ENCODE data around the gene SLC26A8.
A peak's percentile ranks its signal among the peaks of the same experiment; 100 is the strongest.

The SLC26A8 gene, protein sequence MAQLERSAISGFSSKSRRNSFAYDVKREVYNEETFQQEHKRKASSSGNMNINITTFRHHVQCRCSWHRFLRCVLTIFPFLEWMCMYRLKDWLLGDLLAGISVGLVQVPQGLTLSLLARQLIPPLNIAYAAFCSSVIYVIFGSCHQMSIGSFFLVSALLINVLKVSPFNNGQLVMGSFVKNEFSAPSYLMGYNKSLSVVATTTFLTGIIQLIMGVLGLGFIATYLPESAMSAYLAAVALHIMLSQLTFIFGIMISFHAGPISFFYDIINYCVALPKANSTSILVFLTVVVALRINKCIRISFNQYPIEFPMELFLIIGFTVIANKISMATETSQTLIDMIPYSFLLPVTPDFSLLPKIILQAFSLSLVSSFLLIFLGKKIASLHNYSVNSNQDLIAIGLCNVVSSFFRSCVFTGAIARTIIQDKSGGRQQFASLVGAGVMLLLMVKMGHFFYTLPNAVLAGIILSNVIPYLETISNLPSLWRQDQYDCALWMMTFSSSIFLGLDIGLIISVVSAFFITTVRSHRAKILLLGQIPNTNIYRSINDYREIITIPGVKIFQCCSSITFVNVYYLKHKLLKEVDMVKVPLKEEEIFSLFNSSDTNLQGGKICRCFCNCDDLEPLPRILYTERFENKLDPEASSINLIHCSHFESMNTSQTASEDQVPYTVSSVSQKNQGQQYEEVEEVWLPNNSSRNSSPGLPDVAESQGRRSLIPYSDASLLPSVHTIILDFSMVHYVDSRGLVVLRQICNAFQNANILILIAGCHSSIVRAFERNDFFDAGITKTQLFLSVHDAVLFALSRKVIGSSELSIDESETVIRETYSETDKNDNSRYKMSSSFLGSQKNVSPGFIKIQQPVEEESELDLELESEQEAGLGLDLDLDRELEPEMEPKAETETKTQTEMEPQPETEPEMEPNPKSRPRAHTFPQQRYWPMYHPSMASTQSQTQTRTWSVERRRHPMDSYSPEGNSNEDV

DNA sequence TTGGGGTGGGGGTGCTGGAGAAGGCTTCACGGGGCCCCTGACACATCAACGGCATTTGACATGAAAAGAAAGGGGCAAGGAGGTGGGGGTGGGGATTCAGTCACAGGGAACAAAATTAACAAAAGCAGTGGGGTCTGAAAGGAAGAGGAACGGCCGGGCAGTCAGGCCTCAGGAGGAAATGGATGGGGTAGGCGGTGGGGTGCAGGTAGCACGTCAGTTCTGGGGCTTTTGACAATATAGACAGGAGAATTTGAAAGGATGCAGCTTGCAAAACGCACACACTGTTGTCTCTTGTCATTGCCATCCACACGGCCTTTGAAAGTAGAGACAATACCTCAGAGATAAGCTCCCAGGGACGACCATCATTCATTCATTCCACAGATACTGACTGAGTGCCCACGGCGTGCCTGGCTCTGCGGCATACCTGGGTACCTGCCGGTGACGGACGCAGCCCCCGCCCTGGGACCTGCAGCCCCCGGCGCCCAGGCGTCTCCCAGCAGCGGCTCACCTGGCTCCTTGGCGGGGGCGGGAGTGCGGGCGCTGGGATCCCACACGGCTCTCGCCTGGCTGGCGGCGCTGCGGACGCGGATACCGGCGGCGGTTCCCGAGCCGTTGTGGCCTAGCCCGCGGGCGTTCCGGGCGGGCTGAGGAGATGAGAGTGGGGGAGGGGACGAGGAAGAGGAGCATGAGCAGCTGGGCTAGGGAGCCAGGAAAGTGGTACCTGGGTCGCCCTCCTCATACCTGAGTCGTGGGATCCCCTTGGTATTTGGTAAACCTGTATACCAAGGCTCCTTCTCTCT, at the start of gene SLC26A8:
Gene SLC26A8, minus strand, starts transcription at position 646 of the 800 bp plus-strand sequence. CDS start 4,934 bp downstream, outside the sequence.
- DNase-seq (ENCODE audit: low spot score), result no peak

DNA sequence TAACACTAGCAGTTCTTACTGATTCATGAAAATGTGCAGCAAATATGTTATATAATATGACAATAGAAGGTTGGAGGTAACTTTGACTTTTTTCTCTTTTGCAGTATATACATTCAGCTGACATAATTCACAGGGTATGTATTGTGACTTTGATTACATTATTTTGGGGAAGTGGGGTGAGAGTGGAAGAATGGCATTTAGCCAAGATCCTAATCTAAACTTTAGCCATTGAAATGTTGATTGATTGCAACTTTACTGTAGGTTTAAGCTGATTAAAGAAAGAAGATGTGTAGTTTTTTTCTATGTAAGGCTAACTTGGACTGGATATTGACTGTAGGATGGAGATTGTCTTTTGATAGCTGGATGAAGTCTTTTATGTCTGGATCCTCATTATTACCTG, 49.1 kb upstream of the SLC26A8 start:
- no peak for DNase-seq (ENCODE audit: low spot score)

DNA sequence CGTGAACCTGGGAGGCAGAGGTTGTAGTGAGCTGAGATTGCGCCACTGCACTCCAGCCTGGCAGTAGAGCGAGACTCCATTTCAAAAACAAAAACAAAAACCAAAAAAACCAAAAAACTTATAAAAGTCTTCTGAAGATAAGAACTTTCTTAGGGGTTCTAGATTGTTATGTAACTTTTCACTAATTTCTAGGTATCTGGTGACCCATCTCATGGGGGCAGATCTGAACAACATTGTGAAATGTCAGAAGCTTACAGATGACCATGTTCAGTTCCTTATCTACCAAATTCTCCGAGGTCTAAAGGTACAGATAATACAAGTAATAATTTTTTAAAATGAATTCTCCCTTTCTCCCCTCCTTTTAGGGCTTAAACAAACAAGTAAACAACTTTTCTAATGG, 48.2 kb upstream of the SLC26A8 start:
- no peak for DNase-seq (ENCODE audit: low spot score)

DNA sequence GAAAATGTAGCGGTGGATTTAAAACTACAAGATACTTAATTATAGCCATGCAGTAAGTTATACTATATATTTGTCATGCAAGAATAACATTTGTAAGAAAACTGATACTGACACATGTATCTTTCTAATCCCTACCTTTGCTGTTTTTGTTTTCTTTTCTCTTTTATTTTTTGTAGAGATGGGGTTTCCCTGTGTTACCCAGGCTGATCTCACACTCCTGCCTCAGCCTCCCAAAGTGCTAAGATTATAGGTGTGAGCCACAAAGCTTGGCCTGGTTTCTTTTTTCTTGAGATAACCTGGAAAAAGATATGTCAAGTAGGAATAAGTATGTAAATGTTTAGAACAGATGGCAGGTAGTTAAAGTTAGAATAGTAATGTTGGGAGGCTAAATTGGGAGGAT, 47.3 kb upstream of the SLC26A8 start:
- DNase-seq (ENCODE audit: low spot score), result no peak

DNA sequence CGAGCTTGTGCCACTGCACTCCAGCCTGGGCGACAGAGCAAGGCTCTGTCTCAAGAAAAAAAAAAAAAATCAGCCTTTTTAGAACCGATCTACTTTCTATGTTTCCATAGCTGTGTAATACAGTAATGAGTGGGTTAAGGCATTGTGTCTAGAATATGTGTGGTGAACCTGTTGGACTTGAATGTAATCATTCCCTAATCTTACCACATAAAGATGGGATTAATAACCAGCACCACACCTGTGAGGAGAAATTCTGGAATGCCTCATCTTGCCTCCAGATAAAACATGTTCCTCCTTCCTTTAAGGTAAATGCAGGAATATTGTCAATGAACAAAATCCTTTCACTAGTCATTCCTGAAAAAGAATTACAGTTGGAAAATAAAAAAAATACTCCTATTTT, 46.8 kb upstream of the SLC26A8 start:
- no peak for DNase-seq (ENCODE audit: low spot score)

DNA sequence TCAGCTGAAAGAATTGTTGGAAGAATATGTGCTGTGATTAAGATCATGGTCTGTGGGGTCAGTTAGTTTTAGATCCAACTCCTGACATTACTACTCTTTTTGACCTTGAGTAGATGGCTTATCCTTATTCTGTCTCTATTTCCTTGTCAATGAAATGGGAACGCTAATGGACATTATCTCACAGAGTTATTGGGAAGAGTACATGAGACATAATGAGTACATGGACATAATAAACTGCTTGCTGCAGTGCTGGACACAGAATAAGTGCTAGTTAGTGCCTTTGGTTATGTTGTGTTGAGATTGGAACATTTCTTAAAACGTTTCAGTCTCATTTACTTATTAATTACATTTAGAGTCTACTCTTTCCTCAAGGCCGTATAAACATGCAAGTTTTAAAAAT, 45.8 kb upstream of the SLC26A8 start:
- no peak for DNase-seq (ENCODE audit: low spot score)

DNA sequence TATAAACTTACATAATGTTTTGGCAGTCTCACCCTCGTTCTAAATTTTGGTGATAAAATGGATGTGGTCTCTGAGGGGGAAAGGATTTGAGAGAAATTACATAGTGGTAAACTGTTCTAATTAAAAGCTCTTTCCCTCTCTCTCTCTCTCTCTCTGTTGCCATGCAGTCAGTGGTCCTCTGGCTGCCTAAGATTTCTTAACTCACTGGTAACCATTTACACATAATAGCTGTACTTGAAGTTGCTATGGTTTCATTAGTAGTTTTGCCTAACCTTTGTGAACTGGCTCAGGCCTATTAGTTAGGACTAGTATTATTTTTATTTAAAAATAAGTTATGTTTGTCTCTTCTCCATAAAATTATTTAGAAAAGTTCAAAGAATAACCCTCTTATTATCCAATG, 45.1 kb upstream of the SLC26A8 start:
- no peak for DNase-seq (ENCODE audit: low spot score)

DNA sequence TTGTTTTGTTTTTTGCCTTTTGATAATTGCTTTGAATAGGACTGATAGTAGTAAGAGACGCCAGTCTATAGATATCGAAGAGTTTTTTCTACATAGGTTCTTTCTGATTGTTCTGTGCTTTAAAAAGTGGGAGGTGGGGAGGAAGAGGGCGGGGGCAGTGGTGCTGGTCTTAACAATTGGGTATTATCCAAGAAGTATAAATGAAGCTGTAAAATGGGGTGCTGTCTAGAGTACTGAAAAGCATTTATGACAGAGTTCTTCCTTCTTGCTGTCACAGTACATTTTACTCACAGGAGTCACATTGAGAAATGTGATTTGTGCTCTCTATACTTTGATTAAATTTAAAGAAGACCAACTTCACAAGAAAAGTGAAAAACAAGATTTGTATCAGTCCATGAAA, 44.1 kb upstream of the SLC26A8 start:
- DNase-seq (ENCODE audit: low spot score), result no peak

DNA sequence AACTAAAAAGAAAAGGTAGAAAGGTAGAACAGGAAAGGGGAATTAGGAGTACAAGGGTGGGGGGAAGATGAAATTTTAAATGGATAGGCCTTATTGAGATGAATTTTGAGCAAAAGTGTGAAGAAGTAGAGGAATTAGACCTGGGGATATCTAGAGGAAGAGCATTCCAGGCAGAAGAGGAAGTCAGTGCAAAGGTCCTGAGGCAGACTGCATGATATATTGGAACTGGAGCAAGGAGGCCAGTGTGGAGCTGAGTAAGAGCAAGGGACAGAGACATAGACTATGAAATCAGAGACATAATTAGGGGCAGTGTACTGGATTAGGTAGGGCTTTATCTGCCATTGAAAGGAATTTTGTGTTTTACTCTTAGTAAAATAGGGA, 43.6 kb upstream of the SLC26A8 start:
- no peak for DNase-seq (ENCODE audit: low spot score)

DNA sequence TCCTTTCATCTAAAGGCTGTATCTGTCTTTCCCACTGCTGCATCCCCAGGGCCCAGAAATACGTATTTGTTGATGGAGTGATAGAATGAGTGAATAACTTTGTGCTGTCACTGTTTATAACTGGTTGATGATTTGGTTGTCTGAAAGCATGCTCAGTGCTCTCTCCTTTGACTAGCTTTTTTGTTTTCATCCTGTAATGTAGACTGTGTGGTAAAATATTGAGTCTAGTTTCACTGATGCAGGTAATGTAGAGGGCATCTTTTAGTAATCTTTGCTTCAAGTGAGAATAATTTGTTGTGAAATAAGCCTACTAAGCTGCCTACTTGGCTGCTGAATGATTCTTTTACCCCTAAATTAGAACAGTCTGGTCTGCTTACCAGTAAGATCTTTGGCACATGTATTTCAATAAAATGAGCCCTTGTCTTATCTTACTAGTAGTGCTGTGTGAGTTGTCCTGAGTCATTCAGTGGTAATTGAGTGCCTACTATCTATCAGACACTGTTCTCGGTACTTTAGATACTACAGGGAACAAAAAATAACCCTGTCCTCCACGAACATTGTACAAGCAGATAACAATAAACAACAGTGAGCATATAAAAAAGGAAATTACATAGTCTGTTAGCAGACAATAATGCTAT, 43.1 kb upstream of the SLC26A8 start:
- DNase-seq (ENCODE audit: low spot score), result peak; percentile 6

DNA sequence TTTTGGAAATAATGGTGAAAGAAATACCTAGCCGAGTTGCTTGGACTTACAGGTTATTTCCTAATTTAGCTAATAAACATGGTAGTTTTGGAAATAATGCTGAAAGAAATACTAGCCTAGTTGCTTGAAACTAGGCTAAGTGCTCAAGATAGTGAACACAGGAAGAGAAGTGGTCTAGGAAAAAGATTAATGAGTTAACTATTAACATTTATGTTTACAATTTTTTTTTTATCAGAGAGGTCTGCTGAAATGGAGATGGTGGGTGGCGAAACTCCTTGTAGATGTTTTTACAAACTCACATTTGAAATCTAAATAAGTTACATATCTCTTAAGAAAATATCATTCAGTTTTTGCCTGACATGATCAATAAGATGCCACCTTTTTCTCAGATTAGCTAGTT, 42.4 kb upstream of the SLC26A8 start:
- DNase-seq (ENCODE audit: low spot score), result no peak

DNA sequence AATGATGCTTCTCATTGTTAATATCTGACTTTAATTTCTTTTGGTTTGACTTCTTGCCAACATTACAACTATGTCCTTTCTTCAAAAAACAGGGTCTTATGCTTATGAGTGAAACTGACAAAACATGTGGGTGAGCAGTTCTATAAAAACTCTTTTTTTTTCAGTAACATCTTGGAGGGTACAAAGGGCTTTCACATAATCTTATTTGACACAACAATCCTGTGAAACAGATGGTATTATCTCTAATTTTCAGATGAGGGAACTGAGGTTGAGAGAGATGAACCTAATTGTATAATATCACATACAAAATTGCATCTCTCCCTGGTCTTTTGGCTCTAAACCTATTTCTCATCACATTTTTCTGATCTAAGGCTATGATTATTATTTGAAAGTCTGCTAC, 41.5 kb upstream of the SLC26A8 start:
- DNase-seq (ENCODE audit: low spot score), result no peak

DNA sequence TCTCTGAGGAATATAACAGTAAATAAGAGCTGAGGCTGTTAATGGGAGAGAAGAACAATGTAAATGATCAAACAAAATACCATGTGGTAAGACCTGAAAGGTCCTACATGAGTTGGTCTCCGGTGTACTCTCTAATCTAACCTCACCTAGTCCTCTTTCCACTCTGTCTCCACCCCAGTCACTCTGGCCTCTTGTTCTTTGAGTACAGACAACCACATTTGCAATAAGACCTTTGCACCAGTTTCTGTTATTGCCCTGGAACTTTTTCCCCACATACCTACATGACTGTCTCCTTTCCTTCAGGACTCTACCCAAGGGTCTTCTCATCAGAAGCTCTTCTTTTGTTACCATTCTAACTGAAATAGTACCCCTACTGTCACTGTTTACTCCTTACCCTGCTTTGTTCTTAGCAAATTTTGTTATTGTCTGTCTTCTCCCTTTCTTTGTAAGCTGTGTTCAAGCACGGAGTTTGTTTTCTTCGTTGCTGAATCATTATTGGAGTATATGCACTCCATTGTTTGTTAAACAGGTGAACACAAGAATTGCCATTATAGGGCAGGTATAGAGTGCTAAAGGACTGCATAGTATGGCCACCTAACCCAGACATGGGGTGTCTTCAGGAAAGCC, 40.4 kb upstream of the SLC26A8 start:
- DNase-seq (ENCODE audit: low spot score), result no peak

DNA sequence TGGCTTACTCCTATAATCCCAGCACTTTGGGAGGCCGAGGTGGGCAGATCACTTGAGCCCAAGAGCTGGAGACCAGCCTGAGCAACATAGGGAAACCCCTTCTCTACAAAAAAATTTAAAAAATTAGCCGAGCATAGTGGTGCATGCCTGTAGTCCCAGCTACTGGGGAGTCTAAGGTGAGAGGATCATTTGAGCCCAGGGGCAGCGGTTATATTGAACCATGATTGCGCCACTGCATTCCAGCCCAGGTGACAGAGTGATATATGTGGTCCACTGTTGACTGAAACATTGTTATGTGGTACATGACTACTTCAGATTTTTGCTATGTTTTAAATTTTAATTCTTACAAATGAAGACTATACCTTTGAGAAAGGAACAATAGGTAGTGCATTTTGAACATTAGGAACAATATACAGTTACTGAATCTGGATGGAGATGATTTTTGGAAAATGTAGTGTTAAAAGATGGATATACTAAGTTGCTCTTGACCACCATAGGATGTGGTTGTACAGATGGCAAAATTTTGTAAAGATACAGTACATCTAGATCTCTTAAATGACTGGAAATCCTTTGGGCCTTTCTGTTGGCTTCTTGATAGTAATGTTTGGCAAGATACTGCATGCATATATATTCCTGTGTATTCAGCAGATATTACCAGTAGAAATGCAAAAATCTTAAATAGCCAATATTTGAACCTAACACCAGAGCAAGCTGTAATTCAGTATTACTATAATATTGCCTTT, 39.0 kb upstream of the SLC26A8 start:
- DNase-seq (ENCODE audit: low spot score), result no peak

DNA sequence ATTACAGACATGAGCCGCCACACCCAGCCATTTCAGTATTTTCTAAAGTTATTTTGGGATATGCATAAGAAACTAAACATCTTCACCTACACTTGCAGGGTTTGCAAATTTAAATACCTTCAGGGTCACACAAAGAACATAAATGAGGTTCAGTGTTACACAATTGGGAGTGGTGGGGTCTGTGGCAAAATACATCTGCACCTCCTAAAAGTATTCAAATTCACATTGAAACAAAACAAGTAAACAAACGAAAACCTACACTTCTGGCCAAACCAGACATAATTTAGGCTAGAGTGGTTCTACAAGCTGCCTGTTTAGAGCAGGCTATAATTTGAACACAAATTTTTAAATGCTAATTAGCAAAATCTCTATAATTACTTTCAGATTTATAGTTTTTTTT, 37.8 kb upstream of the SLC26A8 start:
- no peak for DNase-seq (ENCODE audit: low spot score)

DNA sequence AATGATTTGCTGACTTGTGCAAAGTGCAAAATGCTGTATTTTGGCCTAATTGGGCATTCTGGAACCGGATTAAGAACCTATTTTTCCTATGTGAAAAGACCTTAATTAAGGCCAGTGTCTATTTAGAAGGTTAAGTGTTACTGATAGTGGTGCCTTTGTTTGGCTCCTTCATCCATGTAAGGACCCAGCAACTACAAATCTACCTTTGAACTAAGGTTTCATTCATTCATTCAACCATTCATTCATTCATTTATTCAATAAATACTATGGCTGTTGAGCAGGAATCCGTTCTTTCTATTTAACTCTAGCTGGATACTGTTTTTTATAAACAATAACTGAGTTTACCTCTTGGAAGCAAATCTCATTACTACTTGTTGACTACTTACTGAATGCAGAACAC, 36.8 kb upstream of the SLC26A8 start:
- DNase-seq (ENCODE audit: low spot score), result no peak

DNA sequence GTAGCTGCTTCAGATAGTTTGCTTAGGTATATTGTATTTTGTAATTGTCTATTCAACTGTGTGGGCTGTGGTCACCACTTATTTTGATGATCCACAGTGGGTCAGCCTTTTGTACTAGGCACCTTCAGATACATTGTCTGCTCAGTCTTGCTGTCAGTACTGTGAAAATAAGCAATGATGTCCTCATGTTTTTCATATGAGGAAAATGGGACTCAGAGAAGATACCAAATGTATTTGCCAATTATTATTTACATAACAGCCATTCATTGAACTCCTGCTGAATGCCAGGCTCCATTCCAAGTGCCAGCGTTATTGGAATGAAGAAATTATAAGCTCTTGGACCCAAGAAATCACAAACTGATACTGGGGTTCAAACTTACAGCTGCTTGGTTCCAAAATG, 31.7 kb upstream of the SLC26A8 start:
- no peak for DNase-seq (ENCODE audit: low spot score)

DNA sequence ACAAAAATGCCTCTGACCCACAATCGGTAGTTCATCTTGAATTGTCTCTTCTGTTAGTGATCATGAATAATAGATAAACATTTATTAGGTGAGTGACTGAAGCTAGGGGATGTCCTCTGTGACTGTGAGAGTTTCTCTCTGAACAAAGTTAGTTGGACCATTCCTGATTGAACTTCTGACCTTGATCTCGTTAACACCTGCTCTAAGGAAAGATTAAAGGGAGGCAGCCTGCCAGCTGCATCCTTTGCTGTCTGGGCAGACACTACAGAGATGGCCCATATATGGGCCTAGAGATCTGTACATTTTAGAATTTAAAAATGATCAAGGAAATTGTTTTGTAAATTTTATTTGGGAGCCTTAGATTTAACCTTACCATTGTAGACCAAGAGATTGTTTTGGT, 30.5 kb upstream of the SLC26A8 start:
- no peak for DNase-seq (ENCODE audit: low spot score)

DNA sequence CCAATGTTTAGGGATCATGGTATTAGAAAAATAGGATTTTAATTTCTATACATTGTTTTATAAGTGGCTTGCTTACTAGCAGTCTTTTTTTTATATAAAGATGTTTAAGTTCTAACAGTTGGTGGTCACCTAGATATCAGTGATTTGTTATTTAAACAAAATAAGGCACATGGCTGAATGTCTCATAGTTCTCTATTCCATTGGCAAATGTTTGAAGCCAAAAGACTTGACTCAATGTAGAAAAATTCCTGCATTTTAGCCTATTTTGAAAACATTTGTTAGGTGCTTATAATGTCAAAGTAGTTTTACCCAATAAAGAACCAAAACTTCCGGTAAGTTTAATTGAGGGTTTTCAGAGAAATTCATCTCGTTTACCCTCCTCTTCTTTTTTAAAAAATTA, 30.0 kb upstream of the SLC26A8 start:
- no peak for DNase-seq (ENCODE audit: low spot score)

DNA sequence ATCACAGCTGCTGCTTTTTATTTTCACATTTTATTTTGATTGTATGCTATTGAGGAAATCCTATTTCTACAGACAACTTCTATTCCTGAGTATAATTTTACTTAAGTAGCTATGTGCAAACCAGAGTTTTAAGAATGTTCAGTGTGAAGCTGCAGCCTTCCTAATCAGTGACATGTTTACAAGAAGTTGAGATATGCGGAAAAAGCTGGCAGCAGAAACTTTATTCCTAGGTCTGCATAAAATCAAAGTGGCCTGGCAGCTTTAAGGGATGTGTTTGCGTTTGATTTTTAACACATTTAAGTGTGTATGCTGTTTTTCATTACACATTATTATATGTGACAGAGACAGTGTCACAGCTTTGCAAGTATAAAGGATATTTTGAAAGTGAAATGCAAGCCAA, 29.4 kb upstream of the SLC26A8 start:
- no peak for DNase-seq (ENCODE audit: low spot score)

DNA sequence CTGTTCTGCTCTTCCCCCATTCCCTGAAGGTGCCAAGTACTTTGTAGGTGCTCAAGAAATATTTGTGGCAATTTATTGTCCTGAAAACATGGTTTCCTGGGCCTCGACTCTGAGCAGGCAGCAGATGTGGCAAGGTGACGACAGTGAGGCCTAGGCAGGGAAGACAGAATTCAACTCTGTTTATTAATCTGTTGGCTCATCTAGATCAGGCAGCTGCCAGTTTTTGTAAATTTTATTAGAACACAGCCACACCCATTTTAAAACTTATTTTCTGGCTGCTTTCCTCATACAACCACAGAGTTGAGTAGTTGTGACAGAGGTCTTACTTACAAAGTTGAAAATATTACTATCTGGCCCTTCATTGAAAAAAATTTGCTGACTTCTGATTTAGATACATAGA, 27.7 kb upstream of the SLC26A8 start:
- no peak for DNase-seq (ENCODE audit: low spot score)

Data from AG08396 (cell line).